Measurements from ENCODE around the gene ICA1L.
"Not testable (repeated sequence)": the region's sequence is repeated elsewhere in the genome, so short reads cannot be mapped to it uniquely, and the experiment has no call there.

DNA sequence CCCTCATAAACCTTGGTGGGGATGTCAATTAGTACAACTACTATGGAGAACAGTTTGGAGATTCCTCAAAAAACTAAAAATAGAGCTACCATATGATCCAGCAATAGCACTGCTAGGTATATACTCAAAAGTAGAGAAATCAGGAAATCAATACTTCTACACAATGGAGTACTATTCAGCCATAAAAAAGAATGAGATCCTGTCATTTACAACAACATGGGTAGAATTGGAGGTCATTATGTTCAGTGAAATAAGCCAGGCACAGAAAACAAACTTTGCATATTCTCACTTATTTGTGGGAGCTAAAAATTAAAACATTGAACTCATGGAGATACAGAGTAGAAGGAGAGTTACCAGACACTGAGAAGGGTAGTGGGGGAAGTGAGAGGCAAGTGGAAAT, 33.9 kb upstream of the ICA1L start:
- TF ChIP-seq CTCF (IDR thresholded peaks at IDR 0.05; ENCODE audit: insufficient read depth, low read length, poor library complexity, severe bottlenecking); EZH2phosphoT487 (conservative IDR thresholded peaks at IDR 0.05; ENCODE audit: low read length): not testable (repeated sequence)

All from SU-DHL-6 (cell line).